HG02610 (cell line): Measurements from ENCODE around the gene POLRMT.
"Not testable (repeated sequence)": the region's sequence is repeated elsewhere in the genome, so short reads cannot be mapped to it uniquely, and the experiment has no call there.

Experiments
- ATAC-seq: cut with Tn5 transposase; IDR thresholded peaks from one replicate; pipeline ENCODE4 v1.9.1; 2021; ENCODE audit warnings: mild to moderate bottlenecking, moderate library complexity; ENCODE audit not compliant: unreplicated experiment

The POLRMT gene

DNA sequence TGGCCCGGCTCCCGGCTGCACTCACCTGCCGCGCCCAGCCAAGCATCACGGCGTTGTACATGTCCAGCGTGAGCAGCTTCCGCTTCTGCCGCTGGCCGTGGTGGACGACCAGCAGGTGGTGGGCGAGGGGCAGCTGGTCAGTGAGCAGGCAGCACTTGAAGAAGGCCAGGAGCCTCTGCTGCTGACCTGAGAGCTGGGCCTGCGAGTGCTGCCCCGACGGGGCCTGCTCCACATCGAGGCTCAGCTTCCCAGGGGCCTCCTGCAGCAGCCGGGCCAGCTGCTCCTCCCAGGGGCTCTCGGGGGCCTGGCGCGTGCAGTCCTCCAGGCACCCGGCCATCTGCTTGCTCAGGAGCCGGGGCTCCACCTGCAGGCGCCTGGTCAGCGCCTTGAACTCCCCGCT is 3.8 kb downstream of the POLRMT start:
- ATAC-seq = not testable (repeated sequence)

DNA sequence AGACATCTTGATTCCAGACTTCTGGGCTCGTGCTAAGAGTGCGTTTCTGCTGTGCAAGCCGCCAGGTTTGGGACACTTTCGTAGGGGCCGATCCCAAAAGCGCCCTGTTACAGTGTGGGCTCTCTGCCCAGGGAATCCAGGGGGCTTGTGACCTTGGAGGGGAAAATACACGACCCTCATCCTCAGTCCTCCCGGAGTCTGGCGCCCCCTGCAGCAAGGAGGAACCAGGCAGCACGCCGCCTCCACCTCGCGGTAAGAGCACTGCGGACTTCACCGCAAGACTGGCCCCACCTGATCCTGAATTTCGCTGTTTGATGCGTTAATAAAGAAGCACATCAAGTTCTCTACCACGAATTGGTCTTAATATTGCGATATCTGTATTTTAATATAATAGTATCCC is 5.2 kb downstream of the POLRMT start:
- ATAC-seq = no peak

DNA sequence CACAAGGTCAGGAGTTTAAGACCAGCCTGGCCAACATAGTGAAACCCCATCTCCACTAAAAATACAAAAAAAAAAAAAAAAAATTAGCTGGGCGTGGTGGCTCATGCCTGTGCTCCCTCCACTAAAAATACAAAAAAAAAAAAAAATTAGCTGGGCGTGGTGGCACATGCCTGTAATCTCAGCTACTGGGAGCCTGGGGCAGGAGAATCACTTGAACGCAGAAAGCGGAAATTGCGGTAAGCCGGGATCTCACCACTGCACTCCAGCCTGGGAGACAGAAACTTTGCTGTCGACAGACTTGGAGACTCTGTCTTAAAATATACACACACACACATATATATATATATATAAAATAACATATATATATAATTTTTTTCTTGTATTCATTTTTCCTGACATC is 6.8 kb downstream of the POLRMT start:
- ATAC-seq = not testable (repeated sequence)

DNA sequence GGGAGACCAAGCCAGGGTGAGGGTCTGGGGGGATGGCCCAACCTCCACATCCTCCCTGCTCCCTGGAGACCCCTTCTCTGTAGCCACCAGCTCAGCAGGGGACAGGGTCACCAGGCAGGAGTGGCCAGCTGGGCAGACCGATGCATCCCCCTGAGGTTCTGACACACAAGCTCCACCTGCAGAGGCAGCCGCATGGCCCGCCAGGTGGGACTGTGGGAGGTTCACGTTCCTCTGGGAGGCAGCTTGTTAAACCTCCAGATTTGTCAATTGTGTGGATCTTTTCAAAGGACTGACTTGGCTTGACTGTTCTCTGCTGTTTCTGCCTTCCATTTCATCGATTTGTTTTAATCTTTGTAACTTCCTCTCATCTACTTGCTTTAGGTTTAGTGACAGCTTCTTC is 8.1 kb downstream of the POLRMT start:
- ATAC-seq = no peak

DNA sequence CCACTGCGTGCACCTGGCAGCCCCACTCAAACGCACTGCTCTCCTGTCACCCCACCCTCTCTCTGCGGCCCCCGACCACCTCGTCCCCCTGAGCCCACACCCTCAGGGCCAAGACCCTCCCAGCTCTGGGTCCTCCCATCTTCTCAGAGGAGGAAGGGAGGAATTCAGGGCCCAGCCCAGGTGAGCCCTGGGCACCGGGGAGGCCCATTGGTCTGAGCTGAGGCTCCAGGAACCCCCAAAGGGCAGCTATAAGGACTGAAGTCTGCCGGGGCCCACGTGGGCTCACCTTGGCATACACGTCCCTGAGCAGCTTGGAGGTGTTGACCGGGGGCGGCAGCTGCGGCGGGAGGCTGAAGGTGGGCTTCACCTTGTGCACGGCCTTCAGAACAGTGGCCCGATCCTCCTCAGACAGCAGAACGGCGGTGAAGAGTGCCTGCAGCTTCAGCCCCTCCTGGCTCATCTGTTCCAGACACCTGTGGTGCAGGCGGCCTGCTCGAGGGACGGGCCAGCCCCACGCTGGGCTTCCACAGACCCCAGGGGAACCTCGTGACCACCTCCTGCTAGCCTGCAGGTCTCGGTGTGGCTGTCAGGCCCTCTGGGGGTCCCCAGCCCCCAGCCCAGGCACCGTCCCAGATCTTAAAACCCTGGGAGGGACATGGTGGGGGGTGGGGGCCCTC is 8.8 kb downstream of the POLRMT start:
- no peak for ATAC-seq

DNA sequence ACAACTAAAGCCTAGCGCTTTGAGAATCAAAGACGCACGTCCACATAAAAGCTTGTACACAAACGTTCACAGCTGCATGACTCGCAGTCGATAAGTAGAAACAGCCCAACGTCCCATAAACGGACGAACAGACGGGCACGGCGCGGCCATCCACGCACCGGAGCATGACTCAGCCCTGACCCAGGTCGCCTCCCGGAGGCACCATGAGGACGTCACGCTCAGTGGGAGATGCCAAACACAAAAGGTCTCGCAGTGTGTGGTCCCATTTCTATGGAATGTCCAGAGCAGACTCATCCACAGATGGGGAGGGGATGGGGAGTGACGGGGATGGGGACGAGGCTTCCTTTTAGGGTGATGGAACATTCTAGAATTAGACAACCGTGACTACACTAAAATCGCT is 9.4 kb downstream of the POLRMT start:
- ATAC-seq = no peak

DNA sequence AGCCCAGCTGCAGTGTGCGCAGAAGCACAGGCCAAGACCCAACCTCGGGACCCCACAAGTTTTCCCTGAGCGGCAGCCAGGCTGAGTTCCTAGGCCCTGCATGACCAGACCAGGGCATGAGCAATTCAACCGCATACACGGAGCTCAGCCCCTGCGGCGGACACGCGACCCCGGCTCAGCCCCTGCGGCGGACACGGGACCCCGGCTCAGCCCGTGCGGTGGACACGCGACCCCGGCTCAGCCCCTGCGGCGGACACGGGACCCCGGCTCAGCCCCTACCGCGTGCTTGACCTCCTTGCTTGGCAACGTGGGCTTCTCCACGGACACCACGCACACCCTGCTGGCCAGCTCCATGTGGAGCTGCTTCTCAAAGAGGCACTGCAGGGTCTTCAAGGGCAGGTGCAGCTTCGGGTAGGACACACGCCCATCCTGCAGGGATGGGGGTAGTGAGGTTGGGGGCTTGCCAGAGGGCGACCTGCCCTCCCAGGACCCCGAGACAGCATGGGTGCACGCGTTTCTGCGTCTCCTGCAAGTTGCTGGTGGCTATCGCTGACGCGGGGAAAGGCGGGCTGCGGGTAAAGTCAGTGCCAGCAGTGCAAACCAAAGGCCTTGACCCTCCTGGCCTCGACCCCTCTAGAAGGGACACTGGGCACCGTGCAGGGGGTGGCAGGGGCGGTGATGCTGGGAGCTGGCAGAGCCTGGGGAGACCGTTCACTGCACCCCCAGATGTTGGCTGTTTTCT is 10.0 kb downstream of the POLRMT start:
- ATAC-seq = no peak

DNA sequence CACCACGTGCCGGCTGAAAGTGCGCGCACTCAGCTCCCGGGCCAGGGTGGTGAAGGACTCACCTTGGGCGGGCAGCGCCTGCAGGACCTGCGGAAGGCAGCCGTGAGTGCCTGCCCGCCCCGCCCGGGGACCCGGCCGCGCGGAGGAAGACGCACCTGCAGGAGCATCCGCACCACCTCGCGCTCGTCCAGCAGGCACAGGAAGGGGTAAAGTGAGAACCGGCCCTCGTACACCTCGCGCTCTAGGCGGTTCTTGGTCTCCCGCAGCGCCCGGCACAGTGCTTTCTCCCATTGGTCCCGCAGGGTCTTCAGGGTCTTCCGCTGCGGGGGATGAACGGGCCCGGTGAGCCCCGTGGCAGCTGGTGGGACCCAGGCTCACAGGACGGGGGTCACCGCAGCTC is 10.7 kb downstream of the POLRMT start:
- no peak for ATAC-seq

DNA sequence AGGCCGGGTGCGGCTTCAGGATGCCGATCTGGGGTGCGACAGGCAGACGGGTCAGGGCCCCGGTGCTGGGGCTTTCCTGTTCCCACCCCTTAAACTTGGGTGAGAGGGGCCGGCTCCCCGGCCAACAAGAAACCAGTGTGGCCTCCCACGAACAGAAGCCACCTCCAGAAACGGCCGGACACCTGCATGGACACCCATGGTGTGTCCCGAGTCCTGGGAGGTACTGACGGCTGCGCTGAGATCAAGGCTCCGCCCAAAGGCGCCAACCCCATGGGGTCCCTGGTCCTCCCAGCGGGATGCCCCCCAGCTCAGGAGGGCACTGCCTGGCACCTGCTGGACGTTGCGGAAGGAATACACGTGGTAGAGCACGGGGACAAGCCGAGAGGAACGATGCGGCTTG is 11.5 kb downstream of the POLRMT start:
- ATAC-seq = no peak

DNA sequence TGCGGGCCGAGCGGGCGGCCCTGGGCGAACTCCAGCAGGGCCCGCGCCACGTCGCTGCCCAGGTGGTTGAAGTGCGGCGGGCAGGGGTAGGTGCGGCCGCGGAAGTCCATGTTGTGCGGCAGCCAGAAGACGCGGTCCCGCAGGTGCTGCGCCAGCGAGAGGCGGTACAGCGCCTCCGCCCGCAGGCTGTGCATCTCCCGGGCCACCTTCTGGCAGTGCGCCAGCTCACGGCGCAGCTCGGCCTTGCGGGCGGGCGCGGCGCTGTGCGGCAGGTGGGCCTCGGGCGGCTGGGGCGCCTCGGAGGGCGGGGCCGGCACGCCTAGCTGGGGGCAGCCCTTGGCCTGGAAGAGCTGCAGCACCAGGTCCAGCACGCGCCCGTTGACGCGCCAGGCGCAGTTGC is 12.1 kb downstream of the POLRMT start:
- not testable (repeated sequence) for ATAC-seq

DNA sequence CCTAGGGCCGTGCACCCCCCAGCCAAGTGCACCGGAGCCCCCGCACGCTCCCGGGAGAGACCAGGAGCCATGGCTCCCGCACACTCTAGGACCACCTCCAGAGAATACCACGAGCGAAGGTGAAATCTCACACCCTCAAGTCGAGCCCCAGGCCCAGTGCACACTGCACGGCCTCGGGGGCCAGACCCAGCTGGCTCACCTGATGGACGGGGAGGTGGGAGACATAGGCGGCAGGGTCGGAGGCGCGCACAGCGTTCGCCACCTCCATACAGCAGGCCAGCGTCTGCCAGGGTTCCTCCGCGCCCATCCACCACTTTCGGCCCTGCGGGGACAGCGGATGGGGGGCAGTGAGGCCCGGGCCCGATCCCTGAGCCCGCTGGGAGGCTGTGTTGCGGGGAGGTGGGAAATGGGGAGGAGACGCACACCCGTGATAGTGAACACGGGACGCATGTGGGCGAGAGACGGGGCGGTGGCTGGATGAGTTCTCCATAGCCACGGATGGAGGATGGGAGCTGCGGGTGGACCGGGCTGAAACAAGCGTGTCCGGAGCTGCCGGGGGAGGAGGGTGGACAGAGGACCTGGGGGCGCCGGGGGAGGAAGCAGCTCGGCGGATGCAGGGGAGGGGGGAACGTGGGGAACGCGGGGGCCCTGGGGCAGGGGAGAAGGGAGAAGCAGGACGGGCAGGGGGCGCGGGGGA is 13.0 kb downstream of the POLRMT start:
- ATAC-seq = no peak

DNA sequence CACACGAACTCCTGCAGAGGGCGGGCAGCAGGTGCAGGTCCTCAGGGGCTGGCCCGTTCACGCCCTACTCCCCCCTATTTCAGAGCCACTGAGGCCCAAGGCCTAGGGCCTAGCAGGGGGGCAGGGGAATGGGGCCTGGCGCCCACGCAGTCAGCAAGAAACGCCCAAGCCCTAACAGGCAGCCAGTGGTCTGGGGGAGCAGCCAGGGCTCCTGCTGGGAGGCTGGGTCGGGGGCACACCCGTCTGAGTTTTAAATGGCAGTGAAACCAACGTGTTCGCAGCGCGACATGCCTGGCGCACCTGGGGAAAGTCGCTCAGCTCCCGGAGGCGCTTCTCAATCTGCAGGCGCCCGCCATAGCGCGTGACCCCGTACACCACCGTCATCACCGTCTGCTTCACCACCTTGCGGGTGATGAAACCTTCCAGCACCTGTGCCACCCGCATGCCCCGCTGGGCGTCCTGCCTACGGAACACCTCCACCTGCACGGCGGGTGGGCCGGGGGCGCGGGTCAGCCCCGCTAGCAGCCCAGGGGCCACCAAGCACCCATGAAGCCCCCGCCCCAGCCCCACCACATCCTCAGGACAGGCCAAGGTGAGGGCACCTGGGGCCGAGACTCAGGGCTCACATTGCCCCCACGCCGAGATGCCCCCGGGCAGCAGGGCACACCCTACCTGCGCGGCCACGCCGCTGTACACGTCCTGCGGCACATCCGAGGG is 13.9 kb downstream of the POLRMT start:
- ATAC-seq = no peak

DNA sequence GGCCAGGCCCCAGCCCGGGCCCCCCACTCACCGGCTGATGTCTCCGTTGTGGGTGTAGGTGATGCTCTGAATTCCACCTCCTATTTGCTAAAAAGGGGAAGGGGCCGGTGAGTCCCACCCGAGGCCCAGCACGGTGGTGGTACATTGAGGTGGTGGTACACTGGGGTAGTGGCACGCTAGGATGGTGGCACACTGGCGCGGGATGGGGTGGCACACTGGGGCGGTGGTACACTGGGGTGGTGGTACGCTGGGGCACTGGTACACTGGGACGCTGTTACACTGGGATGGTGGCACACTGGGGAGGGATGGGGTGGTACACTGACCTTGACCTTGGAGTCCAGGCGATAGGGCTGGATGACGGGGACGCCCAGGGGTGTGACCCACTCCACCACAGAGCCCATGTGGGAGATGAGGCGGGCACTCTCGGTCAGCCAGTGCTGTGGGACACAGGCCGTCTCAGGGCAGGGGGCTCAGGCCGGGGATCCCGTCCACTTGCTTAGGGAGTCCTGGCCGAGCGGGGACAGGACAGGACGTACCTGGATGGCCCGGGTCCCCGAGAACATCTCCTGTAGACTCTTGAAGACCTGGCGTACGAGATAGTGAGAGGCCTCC is 14.6 kb downstream of the POLRMT start:
- no peak for ATAC-seq

DNA sequence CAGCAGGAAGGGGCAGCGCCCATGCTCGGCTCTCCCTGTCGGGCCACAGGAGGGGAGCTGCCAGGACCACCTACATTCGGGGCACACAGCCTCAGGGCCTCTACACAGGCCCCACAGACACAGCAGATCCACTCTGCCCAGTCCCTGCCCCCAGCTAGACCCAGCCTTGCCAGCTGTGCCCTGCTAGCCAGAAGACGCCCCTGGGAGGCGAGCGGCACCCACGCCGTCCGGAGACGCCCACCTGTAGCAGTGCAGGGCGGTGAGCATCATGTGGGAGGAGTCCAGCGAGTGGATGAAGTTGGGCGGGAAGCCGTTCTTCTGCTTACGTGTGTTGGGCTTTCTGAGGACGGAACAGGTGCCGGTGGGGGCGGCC is 15.1 kb downstream of the POLRMT start:
- no peak for ATAC-seq

DNA sequence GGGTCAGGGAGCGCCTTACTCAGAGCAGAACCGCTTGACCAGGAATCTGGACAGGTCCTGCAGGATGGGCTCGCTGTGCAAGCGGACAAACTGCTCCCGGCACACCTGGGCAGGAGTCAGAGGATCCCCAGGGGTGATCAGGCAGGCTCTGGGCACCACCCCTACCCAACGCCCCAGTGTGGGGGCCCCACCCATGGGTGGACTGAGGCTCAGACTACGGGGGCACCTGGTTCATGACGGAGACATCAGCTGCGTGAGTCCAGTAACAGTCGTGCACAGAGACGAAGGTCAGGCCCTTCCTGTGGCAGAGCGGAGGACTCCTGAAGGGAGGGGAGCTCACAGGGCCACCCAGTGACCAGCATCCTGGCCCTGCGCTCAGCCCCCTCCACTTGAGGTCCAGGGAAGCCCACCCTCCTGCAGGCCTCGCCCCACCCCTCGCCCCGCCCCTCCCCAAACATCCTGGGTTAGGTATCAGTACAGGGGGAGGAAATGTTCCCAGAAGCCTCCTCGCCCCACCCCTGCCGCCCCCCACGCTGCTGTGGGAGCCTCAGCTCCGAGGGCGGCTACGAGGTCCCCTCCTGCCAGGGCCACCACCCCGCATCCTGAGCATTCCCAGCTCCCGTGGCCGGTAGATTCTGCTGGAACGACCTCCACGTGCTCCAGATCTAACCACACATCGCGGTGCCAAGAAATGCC is 15.6 kb downstream of the POLRMT start:
- ATAC-seq = no peak

DNA sequence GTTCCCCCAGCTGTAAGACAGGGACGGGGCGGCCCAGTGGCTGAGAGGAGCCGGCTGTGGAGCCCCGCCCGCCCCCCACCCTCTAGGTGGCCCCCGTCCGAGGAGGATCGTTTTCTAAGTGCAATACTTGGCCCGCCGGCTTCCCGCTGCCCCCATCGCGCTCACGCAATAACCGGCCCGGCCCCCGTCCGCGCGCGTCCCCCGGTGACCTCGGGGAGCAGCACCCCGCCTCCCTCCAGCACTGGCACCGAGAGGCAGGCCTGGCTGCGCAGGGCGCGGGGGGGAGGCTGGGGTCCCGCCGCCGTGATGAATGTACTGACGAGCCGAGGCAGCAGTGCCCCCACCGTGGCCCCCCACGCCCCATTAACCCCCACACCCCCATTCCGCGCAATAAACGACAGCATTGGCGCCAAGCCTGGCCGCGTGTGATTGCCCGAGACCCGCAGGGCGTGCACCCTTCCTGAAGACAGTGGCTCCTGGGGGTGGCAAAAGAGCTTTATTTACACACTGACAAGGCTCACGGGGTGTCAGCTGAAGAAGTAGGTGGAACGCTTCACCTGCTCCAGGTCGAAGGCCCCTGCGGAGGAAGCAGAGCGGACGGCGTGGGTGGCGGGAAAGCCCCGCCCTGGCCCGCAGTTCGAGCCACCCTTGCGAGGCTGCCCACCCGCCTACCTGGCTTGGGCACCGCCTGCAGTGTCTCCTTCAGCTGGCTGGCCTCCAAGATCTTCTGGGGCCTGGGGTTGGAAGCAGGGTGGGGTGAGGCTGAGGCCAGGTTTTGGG is 16.4 kb downstream of the POLRMT start:
- ATAC-seq = no peak

DNA sequence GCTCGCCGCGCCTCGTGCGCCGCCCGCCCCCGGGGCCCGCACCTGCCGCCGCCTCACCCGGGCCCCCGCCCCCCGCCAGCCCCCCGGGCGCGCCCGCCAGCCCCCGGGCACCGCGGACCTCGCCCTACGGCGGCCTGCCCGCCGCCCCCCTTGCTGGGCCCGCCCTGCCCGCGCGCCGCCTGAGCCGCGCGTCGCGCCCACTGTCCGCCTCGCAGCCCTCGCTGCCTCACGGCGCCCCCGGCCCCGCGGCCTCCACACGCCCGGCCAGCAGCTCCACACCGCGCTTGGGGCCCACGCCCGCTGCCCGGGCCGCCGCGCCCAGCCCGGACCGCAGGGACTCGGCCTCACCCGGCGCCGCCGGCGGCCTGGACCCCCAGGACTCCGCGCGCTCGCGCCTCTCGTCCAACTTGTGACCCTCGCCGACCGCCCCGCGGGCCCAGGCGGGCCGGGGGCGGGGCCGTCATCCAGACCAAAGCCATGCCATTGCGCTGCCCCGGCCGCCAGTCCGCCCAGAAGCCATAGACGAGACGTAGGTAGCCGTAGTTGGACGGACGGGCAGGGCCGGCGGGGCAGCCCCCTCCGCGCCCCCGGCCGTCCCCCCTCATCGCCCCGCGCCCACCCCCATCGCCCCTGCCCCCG is 17.2 kb downstream of the POLRMT start:
- ATAC-seq = no peak

DNA sequence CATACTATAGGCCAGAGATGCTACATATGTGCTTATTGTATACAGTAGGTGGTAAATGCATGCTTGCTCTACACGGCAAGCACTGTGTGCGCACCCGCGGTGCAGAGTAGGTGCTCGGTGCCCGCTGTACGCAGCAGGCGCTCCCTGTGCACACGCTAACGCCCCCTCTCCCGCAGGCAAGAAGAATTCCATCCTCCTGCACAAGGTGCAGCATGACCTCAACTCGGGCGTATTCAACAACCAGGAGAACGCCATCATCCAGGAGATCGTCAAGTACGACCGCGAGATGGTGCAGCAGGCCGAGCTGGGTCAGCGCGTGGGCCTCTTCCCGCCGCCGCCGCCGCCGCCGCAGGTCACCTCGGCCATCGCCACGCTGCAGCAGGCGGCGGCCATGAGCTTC is 17.7 kb downstream of the POLRMT start:
- ATAC-seq = no peak
